ENCODE results near the gene PKD2L1.

PKD2L1 gene

DNA sequence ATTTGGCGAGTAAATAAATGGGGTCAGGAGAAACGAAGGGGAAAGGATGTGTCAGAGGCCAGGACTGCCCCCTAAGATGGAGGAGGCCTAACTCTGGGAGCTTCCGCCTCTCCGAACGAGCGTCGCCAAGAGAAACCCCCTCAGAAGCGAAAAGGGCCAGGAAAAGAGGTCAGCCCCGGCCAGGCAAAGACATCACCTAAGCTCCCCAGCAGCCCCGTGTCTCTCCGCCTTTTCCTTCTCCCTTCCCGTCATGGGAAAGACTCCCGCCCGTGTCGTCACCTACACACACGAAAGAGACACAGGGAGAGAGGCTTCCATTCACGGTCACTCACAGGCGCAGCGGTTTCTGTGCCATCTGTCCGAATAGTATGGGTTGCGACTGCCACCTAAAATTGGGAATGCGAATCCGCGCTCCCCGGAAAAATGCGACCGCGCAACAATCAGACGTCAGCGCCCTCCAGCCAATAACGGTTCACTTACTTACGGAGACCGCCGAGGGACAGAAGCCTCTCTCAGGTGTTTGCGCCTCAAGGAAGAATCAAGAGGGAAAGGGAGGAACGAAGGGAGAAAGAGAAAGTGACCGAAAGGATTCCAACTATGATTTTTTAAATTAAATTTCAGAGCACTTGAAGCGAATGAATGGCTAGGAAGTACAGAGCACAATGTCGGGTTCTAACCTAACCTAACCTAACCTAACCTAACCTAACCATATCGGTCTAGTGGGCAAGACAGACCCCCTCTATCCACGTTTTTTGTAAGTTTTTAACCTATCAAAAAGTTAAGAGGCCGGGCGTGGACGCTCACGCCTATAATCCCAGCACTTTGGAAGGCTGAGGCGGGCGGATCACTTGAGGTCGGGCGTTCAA is 62.6 kb downstream of the PKD2L1 start, which contains the start of gene CWF19L1:
TSS of gene CWF19L1 (minus strand) at position 400 of the 866 bp plus-strand sequence. CDS start at position 355, 45 bp downstream.
- TF ChIP-seq TAF1 (IDR thresholded peaks at IDR 0.05; ENCODE audit: low read depth), result peak; percentile 87
- TF ChIP-seq TCF12 (IDR thresholded peaks at IDR 0.05; ENCODE audit: low read depth), result peak; percentile 49; the same call in 1 of the 2 replicates
- TF ChIP-seq TEAD4 (IDR thresholded peaks at IDR 0.05), result peak; percentile 78
- TF ChIP-seq, protein P1, sequence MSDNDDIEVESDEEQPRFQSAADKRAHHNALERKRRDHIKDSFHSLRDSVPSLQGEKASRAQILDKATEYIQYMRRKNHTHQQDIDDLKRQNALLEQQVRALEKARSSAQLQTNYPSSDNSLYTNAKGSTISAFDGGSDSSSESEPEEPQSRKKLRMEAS (IDR thresholded peaks at IDR 0.05), result peak; percentile 85
- no peak for TF ChIP-seq CEBPB (IDR thresholded peaks at IDR 0.05)
- no peak; the same call in 1 of the 2 replicates for TF ChIP-seq YY1 (IDR thresholded peaks at IDR 0.05; ENCODE audit: low read depth)
- TF ChIP-seq CREB1 (IDR thresholded peaks at IDR 0.05; ENCODE audit: low read depth), result peak; percentile 95
- no peak for TF ChIP-seq ZBTB7A (IDR thresholded peaks at IDR 0.05; ENCODE audit: low read depth)

DNA sequence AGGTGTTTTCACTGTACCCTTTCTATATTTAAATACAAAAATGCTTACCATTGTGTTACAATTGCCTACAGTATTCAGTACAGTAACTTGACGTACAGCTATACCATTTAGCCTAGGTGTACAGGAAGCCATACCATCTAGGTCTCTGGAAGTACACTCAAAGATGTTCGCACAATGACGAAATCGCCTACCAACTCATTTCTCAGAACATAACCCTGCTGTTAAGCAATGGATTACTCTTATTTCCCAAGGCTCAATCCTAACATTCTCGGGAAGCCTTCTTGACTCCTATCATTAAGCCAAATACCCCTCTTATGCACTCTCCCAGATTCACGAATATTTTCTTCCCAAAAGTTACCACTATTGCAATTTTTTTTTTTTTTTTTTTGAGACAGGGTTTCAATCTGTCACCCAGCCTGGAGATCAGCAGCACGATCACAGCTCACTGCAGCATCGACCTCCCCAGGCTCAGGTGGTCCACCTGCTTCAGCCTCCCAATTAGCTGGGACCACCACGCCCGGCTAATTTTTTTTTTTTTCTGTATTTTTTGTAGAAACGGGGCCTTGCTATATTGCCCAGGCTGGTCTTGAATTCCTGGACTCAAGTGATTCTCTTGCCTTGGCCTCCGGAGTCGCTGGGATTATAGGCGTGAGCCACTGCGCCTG is 64.1 kb downstream of the PKD2L1 start:
- TF ChIP-seq TCF12 (IDR thresholded peaks at IDR 0.05; ENCODE audit: low read depth) (no peak), RAD21 (IDR thresholded peaks at IDR 0.05; ENCODE audit: low read depth) (no peak), CREB1 (IDR thresholded peaks at IDR 0.05; ENCODE audit: low read depth) (no peak), CEBPB (IDR thresholded peaks at IDR 0.05) (no peak), NFIC (IDR thresholded peaks at IDR 0.05) (no peak), EGR1 (IDR thresholded peaks at IDR 0.05) (no peak), EP300 (IDR thresholded peaks at IDR 0.05; ENCODE audit: borderline replicate concordance) (no peak), ZBTB7A (IDR thresholded peaks at IDR 0.05; ENCODE audit: low read depth) (no peak), TAF1 (IDR thresholded peaks at IDR 0.05; ENCODE audit: low read depth) (no peak), FOXM1 (IDR thresholded peaks at IDR 0.05; ENCODE audit: borderline replicate concordance, low read depth) (no peak), TEAD4 (IDR thresholded peaks at IDR 0.05) (no peak)
- TF ChIP-seq, protein P2, sequence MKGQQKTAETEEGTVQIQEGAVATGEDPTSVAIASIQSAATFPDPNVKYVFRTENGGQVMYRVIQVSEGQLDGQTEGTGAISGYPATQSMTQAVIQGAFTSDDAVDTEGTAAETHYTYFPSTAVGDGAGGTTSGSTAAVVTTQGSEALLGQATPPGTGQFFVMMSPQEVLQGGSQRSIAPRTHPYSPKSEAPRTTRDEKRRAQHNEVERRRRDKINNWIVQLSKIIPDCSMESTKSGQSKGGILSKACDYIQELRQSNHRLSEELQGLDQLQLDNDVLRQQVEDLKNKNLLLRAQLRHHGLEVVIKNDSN (IDR thresholded peaks at IDR 0.05), result no peak

DNA sequence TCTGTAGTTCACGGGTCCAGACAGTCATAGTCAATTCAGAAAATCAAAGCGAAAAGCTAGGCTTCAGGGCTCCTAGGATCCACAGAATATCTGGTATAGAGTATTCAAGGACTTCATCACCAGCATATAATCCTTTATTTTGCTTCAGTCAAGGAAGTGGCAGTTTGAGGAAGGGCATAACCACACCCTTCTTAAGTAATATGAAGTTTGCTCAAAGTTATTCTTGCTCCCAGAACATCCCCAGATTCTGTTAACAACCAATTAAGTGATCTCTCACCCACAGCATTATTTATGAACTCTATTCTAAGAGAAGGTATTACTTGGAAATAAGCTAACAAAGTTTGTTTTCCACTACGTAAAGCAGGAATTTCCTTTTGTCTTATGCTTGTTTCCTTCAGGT is 75.8 kb downstream of the PKD2L1 start:
- no peak for TF ChIP-seq FOXM1 (IDR thresholded peaks at IDR 0.05; ENCODE audit: borderline replicate concordance, low read depth)
- no peak for TF ChIP-seq YY1 (IDR thresholded peaks at IDR 0.05; ENCODE audit: low read depth)
- no peak for TF ChIP-seq CREB1 (IDR thresholded peaks at IDR 0.05; ENCODE audit: low read depth)
- TF ChIP-seq, protein P3, sequence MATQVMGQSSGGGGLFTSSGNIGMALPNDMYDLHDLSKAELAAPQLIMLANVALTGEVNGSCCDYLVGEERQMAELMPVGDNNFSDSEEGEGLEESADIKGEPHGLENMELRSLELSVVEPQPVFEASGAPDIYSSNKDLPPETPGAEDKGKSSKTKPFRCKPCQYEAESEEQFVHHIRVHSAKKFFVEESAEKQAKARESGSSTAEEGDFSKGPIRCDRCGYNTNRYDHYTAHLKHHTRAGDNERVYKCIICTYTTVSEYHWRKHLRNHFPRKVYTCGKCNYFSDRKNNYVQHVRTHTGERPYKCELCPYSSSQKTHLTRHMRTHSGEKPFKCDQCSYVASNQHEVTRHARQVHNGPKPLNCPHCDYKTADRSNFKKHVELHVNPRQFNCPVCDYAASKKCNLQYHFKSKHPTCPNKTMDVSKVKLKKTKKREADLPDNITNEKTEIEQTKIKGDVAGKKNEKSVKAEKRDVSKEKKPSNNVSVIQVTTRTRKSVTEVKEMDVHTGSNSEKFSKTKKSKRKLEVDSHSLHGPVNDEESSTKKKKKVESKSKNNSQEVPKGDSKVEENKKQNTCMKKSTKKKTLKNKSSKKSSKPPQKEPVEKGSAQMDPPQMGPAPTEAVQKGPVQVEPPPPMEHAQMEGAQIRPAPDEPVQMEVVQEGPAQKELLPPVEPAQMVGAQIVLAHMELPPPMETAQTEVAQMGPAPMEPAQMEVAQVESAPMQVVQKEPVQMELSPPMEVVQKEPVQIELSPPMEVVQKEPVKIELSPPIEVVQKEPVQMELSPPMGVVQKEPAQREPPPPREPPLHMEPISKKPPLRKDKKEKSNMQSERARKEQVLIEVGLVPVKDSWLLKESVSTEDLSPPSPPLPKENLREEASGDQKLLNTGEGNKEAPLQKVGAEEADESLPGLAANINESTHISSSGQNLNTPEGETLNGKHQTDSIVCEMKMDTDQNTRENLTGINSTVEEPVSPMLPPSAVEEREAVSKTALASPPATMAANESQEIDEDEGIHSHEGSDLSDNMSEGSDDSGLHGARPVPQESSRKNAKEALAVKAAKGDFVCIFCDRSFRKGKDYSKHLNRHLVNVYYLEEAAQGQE (IDR thresholded peaks at IDR 0.05; ENCODE audit: low read depth), result no peak
- TF ChIP-seq TCF12 (IDR thresholded peaks at IDR 0.05; ENCODE audit: low read depth), result no peak
- TF ChIP-seq ZBTB7A (IDR thresholded peaks at IDR 0.05; ENCODE audit: low read depth), result no peak

- TF ChIP-seq EGR1 (IDR thresholded peaks at IDR 0.05) (no peak), CEBPB (IDR thresholded peaks at IDR 0.05) (no peak), EP300 (IDR thresholded peaks at IDR 0.05; ENCODE audit: borderline replicate concordance) (no peak), FOXM1 (IDR thresholded peaks at IDR 0.05; ENCODE audit: borderline replicate concordance, low read depth) (no peak), NFIC (IDR thresholded peaks at IDR 0.05) (no peak), TCF12 (IDR thresholded peaks at IDR 0.05; ENCODE audit: low read depth) (no peak), RAD21 (IDR thresholded peaks at IDR 0.05; ENCODE audit: low read depth) (no peak), CREB1 (IDR thresholded peaks at IDR 0.05; ENCODE audit: low read depth) (no peak), YY1 (IDR thresholded peaks at IDR 0.05; ENCODE audit: low read depth) (no peak), TEAD4 (IDR thresholded peaks at IDR 0.05) (no peak), ZBTB7A (IDR thresholded peaks at IDR 0.05; ENCODE audit: low read depth) (no peak), TAF1 (IDR thresholded peaks at IDR 0.05; ENCODE audit: low read depth) (no peak)
- TF ChIP-seq, protein P1 (IDR thresholded peaks at IDR 0.05), result no peak
- TF ChIP-seq, protein P2 (IDR thresholded peaks at IDR 0.05), result no peak
Measured at GRCh38 chr10:100253041-100253440, 77.0 kb downstream of the PKD2L1 start.

DNA sequence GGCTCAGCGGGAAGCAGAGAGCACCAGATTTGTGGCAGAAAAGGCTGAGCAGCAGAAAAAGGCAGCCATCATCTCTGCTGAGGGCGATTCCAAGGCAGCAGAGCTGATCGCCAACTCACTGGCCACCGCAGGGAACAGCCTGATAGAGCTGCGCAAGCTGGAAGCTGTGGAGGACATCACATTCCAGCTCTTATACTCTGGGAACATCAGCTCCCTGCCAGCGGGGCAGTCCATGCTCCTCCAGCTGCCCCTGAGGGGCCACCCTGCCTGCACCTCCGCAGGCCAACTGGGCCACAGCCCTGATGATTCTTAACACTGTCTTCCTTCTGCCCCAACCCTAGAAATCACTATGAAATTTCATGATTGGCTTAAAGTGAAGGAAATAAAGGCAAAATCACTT is 81.2 kb downstream of the PKD2L1 start:
- TF ChIP-seq, protein P1 (IDR thresholded peaks at IDR 0.05), result no peak
- no peak for TF ChIP-seq NFIC (IDR thresholded peaks at IDR 0.05)
- no peak for TF ChIP-seq CREB1 (IDR thresholded peaks at IDR 0.05; ENCODE audit: low read depth)
- TF ChIP-seq, protein P3 (IDR thresholded peaks at IDR 0.05; ENCODE audit: low read depth), result no peak
- TF ChIP-seq, protein P2 (IDR thresholded peaks at IDR 0.05), result no peak
- TF ChIP-seq ZBTB7A (IDR thresholded peaks at IDR 0.05; ENCODE audit: low read depth), result no peak
- TF ChIP-seq TEAD4 (IDR thresholded peaks at IDR 0.05), result no peak
- no peak for TF ChIP-seq EGR1 (IDR thresholded peaks at IDR 0.05)
- no peak for TF ChIP-seq TCF12 (IDR thresholded peaks at IDR 0.05; ENCODE audit: low read depth)
- no peak for TF ChIP-seq CEBPB (IDR thresholded peaks at IDR 0.05)
- TF ChIP-seq FOXM1 (IDR thresholded peaks at IDR 0.05; ENCODE audit: borderline replicate concordance, low read depth), result no peak
- no peak for TF ChIP-seq TAF1 (IDR thresholded peaks at IDR 0.05; ENCODE audit: low read depth)
- no peak for TF ChIP-seq RAD21 (IDR thresholded peaks at IDR 0.05; ENCODE audit: low read depth)
- no peak for TF ChIP-seq EP300 (IDR thresholded peaks at IDR 0.05; ENCODE audit: borderline replicate concordance)
- no peak for TF ChIP-seq YY1 (IDR thresholded peaks at IDR 0.05; ENCODE audit: low read depth)

All from Ishikawa (cell line).